Measurements from ENCODE around the gene GRIA4. TPM values are rescaled to one million over a fixed set of nuclear protein-coding genes. Genes with fewer than 3 reads are reported as not detected.

The GRIA4 gene
- polyA plus RNA-seq, 2 of the 4 experiments (the other 2 are of a cell fraction), result not detected

- 59% methylated on average over 2 of the region's 2 CpGs for WGBS (ENCODE audit: missing lambda C conversion rate)
- DNase-seq (ENCODE audit: low read depth in 1 of 2, low spot score in 1 of 2), result no peak
- Histone ChIP-seq H3K4me3 (no peak overlapping the region), H3K27ac (no peak overlapping the region), H3K4me1 (no peaks in the 10 kb centered on the region), H3K9me3 (no peaks in the 10 kb centered on the region), H3K4me2 (no peak overlapping the region; the same call in 2 of the 3 replicates)
- FAIRE-seq, result no peak
- ChIA-PET POLR2A (no interaction called here), CTCF (no interaction called here)
- no peak for ATAC-seq
- TF ChIP-seq EHMT2 (IDR thresholded peaks at IDR 0.05; ENCODE audit: low read depth), result no peak
- no peak for TF ChIP-seq SREBF2 (IDR thresholded peaks at IDR 0.05)
- TF ChIP-seq MAX (IDR thresholded peaks at IDR 0.05), result no peak
- no peak for TF ChIP-seq RNF2 (IDR thresholded peaks at IDR 0.05; ENCODE audit: borderline replicate concordance, low read depth)
- no peak for TF ChIP-seq KDM5A (IDR thresholded peaks at IDR 0.05)
These were observed 110.2 kb downstream of the GRIA4 start for GRCh38 chr11:105720096-105720495.

- no peak for FAIRE-seq
- no peak for TF ChIP-seq HMGXB4 (CRISPR knock-in tag; IDR thresholded peaks at IDR 0.05; ENCODE audit: borderline replicate concordance)
- TF ChIP-seq MAFK (IDR thresholded peaks at IDR 0.05; ENCODE audit: partially characterized antibody), result peak; percentile 62
- no peak for TF ChIP-seq PHF8 (IDR thresholded peaks at IDR 0.05; ENCODE audit: borderline replicate concordance, low read depth)
- TF ChIP-seq CBX2 (IDR thresholded peaks at IDR 0.05; ENCODE audit: borderline replicate concordance, low read depth), result no peak
- TF ChIP-seq HES2 (IDR thresholded peaks at IDR 0.05), result no peak
- no peak for TF ChIP-seq ZNF302 (CRISPR knock-in tag; IDR thresholded peaks at IDR 0.05)
- CTCF ChIA-PET, result no interaction called here
These were observed 113.4 kb downstream of the GRIA4 start for GRCh38 chr11:105723269-105723668.

GRCh38 chr11:105732611-105733010, 122.7 kb downstream of the GRIA4 start:
- 57% methylated on average over 3 of the region's 3 CpGs for WGBS (ENCODE audit: missing lambda C conversion rate)
- no peak overlapping the region for H3K4me3 ChIP-seq
- ChIA-PET POLR2A (no interaction called here), CTCF (no interaction called here)
- H3K4me2 ChIP-seq, result no peak overlapping the region
- no peak overlapping the region for H3K27ac ChIP-seq
- H3K4me1 ChIP-seq, result no peaks in the 10 kb centered on the region
- no peak for FAIRE-seq
- ATAC-seq, result no peak
- no peaks in the 10 kb centered on the region for H3K9me3 ChIP-seq
- DNase-seq (ENCODE audit: low read depth in 1 of 2, low spot score in 1 of 2), result no peak
- TF ChIP-seq EP300 (IDR thresholded peaks at IDR 0.05) (no peak), NFE2L2 (conservative IDR thresholded peaks at IDR 0.05; ENCODE audit: low read length) (no peak), CTCF (IDR thresholded peaks at IDR 0.05) (no peak), POLR2A (IDR thresholded peaks at IDR 0.05; ENCODE audit: low read length) (no peak), HES2 (IDR thresholded peaks at IDR 0.05) (no peak), HOXB13 (CRISPR knock-in tag; IDR thresholded peaks at IDR 0.05; ENCODE audit: low read depth) (no peak), RAD21 (conservative IDR thresholded peaks at IDR 0.05 in 1 of 2, IDR thresholded peaks at IDR 0.05 in 1 of 2) (no peak), REST (IDR thresholded peaks at IDR 0.05) (no peak), FOSB (CRISPR knock-in tag; IDR thresholded peaks at IDR 0.05) (no peak)

More at GRCh38 chr11:105723269-105723668, 113.4 kb downstream of the GRIA4 start:
- 18% methylated on average over 3 of the region's 3 CpGs for WGBS (ENCODE audit: missing lambda C conversion rate)
- POLR2A ChIA-PET, result no interaction called here
- DNase-seq (ENCODE audit: low read depth in 1 of 2, low spot score in 1 of 2), result no peak
- no peaks in the 10 kb centered on the region for H3K4me1 ChIP-seq
- no peaks in the 10 kb centered on the region for H3K9me3 ChIP-seq
- no peak overlapping the region for H3K4me2 ChIP-seq
- no peak for ATAC-seq
- no peak overlapping the region for H3K4me3 ChIP-seq
- H3K27ac ChIP-seq, result no peak overlapping the region

Measured in A549 (cell line).